RWPE2 (cell line): ENCODE results near the gene FAM72A.
"Not testable (repeated sequence)": the region's sequence is repeated elsewhere in the genome, so short reads cannot be mapped to it uniquely, and the experiment has no call there.

ENCODE experiments used
- ATAC-seq: fragments of 200-7000 bp; cut with Tn5 transposase; 3 replicates; pipeline ENCODE4 v1.9.1; 2021; ENCODE audit warnings: low read depth
- DNase-seq: peaks from one replicate; pipeline ENCODE4 v3.0.0-alpha.2; 2020; ENCODE audit warnings: low spot score
- H3K27ac ChIP-seq: fragments of 450-650 bp; 2 replicates; pipeline ENCODE4 v1.5.1; 2017; ENCODE audit warnings: mild to moderate bottlenecking; ENCODE audit not compliant: poor library complexity, severe bottlenecking
- H3K27me3 ChIP-seq: fragments of 250-450 bp; sonication (Bioruptor Pico); 2 replicates; pipeline ENCODE4 v1.5.1; 2021; ENCODE audit warnings: mild to moderate bottlenecking, moderate library complexity; ENCODE audit not compliant: insufficient read depth, poor library complexity, severe bottlenecking
- H3K36me3 ChIP-seq: fragments of 250-450 bp; sonication (Bioruptor Pico); 2 replicates; pipeline ENCODE4 v1.5.1; 2020; ENCODE audit warnings: low read depth, mild to moderate bottlenecking, moderate library complexity
- H3K4me1 ChIP-seq: fragments of 250-450 bp; sonication (Bioruptor Pico); 2 replicates; pipeline ENCODE4 v1.5.1; 2021; ENCODE audit warnings: mild to moderate bottlenecking, moderate library complexity; ENCODE audit not compliant: insufficient read depth, poor library complexity, severe bottlenecking
- H3K4me3 ChIP-seq: fragments of 250-450 bp; sonication (Bioruptor Pico); 2 replicates; pipeline ENCODE4 v1.5.1; 2021; ENCODE audit warnings: mild to moderate bottlenecking, moderate library complexity; ENCODE audit not compliant: severe bottlenecking
- H3K9me3 ChIP-seq: fragments of 250-450 bp; sonication (Bioruptor Pico); 2 replicates; pipeline ENCODE4 v1.5.1; 2021; ENCODE audit warnings: mild to moderate bottlenecking, moderate library complexity; ENCODE audit not compliant: severe bottlenecking

Gene FAM72A

GRCh38 chr1:206202789-206203363 lies at the start of gene FAM72A:
FAM72A (minus strand) TSS chr1:206202839; CDS start chr1:206202025, 814 bp downstream.
- H3K27me3 ChIP-seq, H3K4me3 ChIP-seq, H3K4me1 ChIP-seq, H3K27ac ChIP-seq, H3K9me3 ChIP-seq, H3K36me3 ChIP-seq: not testable (repeated sequence)
- ATAC-seq (peak; percentile 78), DNase-seq (peak; percentile 97)

GRCh38 chr1:206250953-206251681 lies 48.5 kb upstream of the FAM72A start:
- not testable (repeated sequence) for ATAC-seq, DNase-seq, H3K4me3 ChIP-seq, H3K27me3 ChIP-seq, H3K27ac ChIP-seq, H3K4me1 ChIP-seq, H3K36me3 ChIP-seq, H3K9me3 ChIP-seq

- not testable (repeated sequence) for DNase-seq, H3K36me3 ChIP-seq, H3K4me3 ChIP-seq, ATAC-seq, H3K27ac ChIP-seq, H3K27me3 ChIP-seq, H3K9me3 ChIP-seq, H3K4me1 ChIP-seq
These were observed 43.7 kb upstream of the FAM72A start for GRCh38 chr1:206246129-206246886.

- not testable (repeated sequence) for H3K4me1 ChIP-seq, H3K4me3 ChIP-seq, H3K27ac ChIP-seq, H3K9me3 ChIP-seq, H3K36me3 ChIP-seq, ATAC-seq, DNase-seq, H3K27me3 ChIP-seq
These were observed 42.8 kb upstream of the FAM72A start for GRCh38 chr1:206245479-206245878.

DNA sequence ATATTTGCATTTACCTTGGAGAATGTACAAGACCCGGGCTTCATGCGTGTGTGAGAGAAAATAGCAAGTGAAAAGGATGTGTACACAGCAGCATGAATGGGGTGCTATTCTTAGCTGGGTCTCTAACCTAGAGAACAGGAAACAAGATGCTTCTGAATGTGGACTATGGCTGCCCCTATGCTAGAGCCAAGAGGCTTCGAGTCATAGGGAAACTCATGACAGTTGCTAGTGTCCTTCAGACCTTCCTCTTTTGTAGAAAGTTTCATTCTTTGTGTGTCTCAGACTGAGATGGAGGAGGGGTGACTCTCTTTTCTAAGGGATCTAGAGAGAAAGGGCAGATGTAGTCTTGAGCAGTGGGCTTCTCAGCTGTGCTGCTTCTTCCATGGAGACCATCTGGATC lies 40.7 kb upstream of the FAM72A start:
- not testable (repeated sequence) for H3K4me3 ChIP-seq, ATAC-seq, H3K27ac ChIP-seq, H3K4me1 ChIP-seq, H3K9me3 ChIP-seq, DNase-seq, H3K36me3 ChIP-seq, H3K27me3 ChIP-seq

GRCh38 chr1:206240288-206240687 lies 37.6 kb upstream of the FAM72A start:
- H3K36me3 ChIP-seq, DNase-seq, H3K27me3 ChIP-seq, H3K27ac ChIP-seq, H3K9me3 ChIP-seq, ATAC-seq, H3K4me1 ChIP-seq, H3K4me3 ChIP-seq: not testable (repeated sequence)

GRCh38 chr1:206235190-206235589 lies 32.6 kb upstream of the FAM72A start:
- not testable (repeated sequence) for H3K27me3 ChIP-seq, H3K4me3 ChIP-seq, H3K9me3 ChIP-seq, H3K36me3 ChIP-seq, H3K4me1 ChIP-seq, ATAC-seq, DNase-seq, H3K27ac ChIP-seq

GRCh38 chr1:206234189-206234916 lies 31.7 kb upstream of the FAM72A start:
- H3K36me3 ChIP-seq, H3K4me1 ChIP-seq, ATAC-seq, H3K27me3 ChIP-seq, H3K9me3 ChIP-seq, H3K27ac ChIP-seq, DNase-seq, H3K4me3 ChIP-seq: not testable (repeated sequence)

GRCh38 chr1:206232970-206233645 lies 30.5 kb upstream of the FAM72A start:
- not testable (repeated sequence) for H3K4me3 ChIP-seq, H3K27me3 ChIP-seq, H3K4me1 ChIP-seq, H3K27ac ChIP-seq, H3K9me3 ChIP-seq, H3K36me3 ChIP-seq, DNase-seq
- ATAC-seq: peak; percentile 74

DNA sequence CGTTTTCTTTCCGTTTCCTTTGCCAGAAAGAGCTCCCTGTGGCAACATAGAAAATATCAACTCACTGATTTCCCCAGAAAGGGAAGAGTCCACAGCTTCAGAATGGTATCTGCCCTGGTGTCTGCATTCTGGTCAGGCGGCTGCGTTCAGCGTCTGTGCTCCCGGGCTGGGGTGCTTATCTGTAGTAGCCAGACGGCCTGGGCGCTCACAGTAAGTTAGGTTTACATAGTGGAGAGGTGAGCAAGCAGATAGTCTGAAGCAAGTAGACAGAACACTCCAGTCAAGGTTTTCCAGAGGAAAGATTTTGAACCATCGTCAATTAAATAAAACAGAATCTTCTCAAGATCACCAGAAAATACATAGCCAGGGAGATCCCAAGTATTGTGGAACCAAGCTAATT lies 29.4 kb upstream of the FAM72A start:
- DNase-seq, ATAC-seq, H3K4me1 ChIP-seq, H3K27me3 ChIP-seq, H3K4me3 ChIP-seq, H3K36me3 ChIP-seq, H3K9me3 ChIP-seq, H3K27ac ChIP-seq: not testable (repeated sequence)
